ENCODE results near the gene ZNF20.
A peak's percentile ranks its signal among the peaks of the same experiment; 100 is the strongest.
"Not testable (repeated sequence)": the region's sequence is repeated elsewhere in the genome, so short reads cannot be mapped to it uniquely, and the experiment has no call there.

The ZNF20 gene

DNA sequence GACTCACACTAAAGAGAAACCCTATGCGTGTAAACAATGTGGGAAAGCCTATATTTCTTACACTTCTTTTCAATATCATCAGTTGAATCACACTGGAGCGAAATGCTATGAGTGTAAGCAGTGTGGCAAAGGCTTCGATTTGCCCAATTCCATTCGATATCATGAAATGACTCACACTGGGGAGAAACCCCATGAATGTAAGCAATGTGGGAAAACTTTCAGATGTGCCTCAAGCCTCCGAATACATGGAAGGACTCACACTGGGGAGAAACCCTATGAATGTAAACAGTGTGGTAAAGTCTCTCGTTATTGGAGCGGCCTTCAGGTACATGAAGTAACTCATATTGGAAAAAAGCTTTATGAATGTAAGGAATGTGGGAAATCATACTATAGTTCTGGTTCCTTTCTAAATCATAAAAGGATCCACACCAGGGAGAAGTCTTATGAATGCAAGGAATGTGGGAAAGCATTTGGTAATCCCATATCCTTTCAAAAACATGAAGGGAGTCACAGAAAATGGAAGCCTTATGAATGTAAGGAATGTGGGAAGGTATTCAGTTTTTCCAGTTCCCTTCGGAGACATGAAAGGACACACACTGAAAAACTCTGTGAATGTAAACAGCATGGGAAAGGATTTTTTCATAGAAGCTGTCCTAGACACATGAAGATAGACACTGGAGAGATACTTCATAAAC, 28.1 kb downstream of the ZNF20 start:
- no peak for DNase-seq

- no peak for DNase-seq
Observed at GRCh38 chr19:12111176-12111575, 29.0 kb downstream of the ZNF20 start.

GRCh38 chr19:12103909-12104308, 36.2 kb downstream of the ZNF20 start:
- DNase-seq = not testable (repeated sequence)

DNA sequence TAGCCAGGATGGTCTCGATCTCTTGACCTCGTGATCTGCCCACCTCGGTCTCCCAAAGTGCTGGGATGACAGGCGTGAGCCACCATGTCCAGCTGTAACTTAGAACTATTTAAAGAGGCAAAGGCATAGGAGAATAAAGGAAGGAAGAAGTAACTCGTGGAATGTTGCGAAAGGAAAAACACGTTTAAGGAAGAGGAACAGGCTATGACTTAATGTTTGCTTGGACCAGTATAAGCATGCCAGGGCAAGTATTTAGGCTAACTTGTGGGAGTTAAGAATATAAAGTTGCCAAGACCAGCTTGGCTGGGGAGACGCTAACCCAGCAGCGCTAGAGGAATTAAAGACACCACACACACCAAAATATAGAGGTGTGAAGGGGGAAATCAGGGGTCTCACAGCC, 42.1 kb downstream of the ZNF20 start:
- no peak for DNase-seq

GRCh38 chr19:12095111-12095790, 44.9 kb downstream of the ZNF20 start:
- no peak for DNase-seq

DNA sequence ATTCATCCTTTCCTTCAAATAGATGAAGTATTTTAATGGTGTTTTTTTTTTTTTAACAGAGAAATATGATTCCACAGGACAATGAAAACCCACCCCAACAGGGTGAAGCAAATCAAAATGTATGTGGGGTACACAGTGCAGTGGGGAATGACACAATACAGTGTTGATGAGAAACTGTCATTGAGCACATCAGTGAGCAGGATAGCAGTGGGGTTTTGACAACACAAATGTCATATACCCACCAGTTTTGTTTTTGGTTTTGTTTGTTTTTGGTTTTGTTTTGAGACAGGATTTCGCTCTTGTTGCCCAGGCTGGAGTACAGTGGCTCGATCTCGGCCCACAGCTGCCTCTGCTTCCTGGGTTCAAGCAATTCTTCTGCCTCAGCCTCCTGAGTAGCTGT, 46.4 kb downstream of the ZNF20 start:
- no peak for DNase-seq

DNA sequence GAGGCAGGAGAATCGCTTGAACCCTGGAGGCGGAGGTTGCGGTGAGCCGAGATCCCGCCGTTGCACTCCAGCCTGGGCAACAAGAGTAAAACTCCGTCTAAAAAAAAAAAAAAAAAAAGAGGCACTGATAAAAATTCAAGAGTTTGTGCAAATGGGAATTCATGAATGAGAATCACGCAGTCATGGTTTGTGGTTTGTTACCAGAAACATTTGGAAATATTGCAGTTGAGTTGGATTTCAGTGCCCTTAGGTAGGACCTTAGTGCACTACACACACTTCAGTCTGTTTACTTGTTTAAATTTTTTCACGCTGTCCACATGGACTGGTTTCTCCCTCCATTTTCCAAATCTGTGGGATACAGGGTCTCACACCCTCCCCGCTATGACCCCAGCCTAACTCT, 47.2 kb downstream of the ZNF20 start:
- no peak for DNase-seq

DNA sequence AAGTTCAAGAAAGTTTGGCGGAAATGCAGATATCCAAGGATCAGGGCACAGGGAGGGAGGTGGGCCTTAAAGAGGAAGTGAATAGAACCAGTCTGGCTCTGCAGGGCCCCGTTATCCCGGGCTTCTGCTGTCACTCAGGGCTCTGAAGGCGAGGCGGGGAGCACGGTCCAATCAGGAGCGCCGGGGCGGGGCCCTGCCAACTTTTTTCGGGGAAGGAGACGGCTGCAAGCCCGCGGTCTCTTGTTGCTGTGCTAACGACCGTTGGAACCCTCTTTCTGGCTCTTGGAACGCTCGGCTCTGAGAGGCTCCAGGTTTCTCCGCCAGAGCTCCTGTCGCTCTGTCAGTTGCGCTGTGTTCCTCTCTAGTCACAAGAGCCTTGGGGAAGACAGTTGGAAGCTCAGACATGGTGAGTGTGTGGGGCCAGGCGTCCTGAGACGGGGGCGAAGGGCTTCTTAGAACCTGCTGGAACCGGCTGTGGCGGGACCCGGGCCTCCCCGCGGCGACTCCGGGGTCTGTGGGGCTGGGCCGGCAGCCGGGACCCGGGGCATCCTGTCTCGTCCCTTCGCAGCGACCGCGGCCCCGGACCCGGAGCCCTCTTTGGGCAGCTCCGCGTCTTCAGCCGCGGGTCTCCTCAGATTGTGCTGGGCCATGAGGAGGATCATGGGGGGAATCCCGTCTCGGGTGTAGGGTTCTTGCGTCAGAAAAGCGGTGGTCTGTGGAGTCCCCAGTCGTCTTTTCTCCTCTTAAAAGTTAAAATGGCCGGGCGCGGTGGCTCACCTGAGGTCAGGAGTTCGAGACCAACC, 47.9 kb downstream of the ZNF20 start:
- DNase-seq = peak in 2 of 4 experiments; percentile 14 to 21

GRCh38 chr19:12090807-12091206, 49.3 kb downstream of the ZNF20 start:
- DNase-seq = peak; percentile 10 to 43 (median 17)

- no peak for DNase-seq
Observed at GRCh38 chr19:12085074-12085818, 54.9 kb downstream of the ZNF20 start.

GRCh38 chr19:12083336-12083735, 56.8 kb downstream of the ZNF20 start:
- DNase-seq = not testable (repeated sequence)
